CD14-positive monocyte (primary cell): ENCODE measurements around the gene KLHL10. TPM values are rescaled to one million over a fixed set of nuclear protein-coding genes. Genes with fewer than 3 reads are reported as not detected.
"Not testable (repeated sequence)": the region's sequence is repeated elsewhere in the genome, so short reads cannot be mapped to it uniquely, and the experiment has no call there.

Experiments used
- DNase-seq, 3 donors: peaks; one replicate each; pipeline ENCODE4 v3.0.0-alpha.2; 2011 to 2022
- H2AFZ ChIP-seq: 2 replicates; pipeline ENCODE4 v1.6.0; 2012; ENCODE audit warnings: mild to moderate bottlenecking, low read depth, low read length, inconsistent platforms; ENCODE audit not compliant: insufficient read depth, poor library complexity, severe bottlenecking
- H3K27ac ChIP-seq, 2 donors: 1 replicate in 1 of 2; 2 replicates in 1 of 2; pipeline ENCODE4 v1.5.1; 2012 to 2013; ENCODE audit warnings: low read length in 2 of 2, control low read depth in 1 of 2, inconsistent platforms in 1 of 2, low read depth in 1 of 2, mild to moderate bottlenecking in 1 of 2
- H3K27me3 ChIP-seq, 2 donors: one replicate each; pipeline versions ENCODE4 v1.6.0 to v1.6.1; 2011 to 2013; ENCODE audit warnings: low read length in 2 of 2; ENCODE audit not compliant: control insufficient read depth in 2 of 2, insufficient read depth in 2 of 2
- H3K36me3 ChIP-seq, 2 donors: replicated peaks in 1 of 2; 1 replicate in 1 of 2; 2 replicates in 1 of 2; pipeline versions ENCODE4 v1.5.1 to v1.6.1; 2012 to 2013; ENCODE audit warnings: low read length in 2 of 2, control low read depth in 1 of 2, inconsistent platforms in 1 of 2, mild to moderate bottlenecking in 1 of 2; ENCODE audit not compliant: insufficient read depth in 2 of 2, control insufficient read depth in 1 of 2
- H3K4me1 ChIP-seq, 2 donors: 1 replicate in 1 of 2; 2 replicates in 1 of 2; pipeline versions ENCODE4 v1.5.1 to v1.6.1; 2012 to 2013; ENCODE audit warnings: low read length in 2 of 2, control low read depth in 1 of 2, inconsistent platforms in 1 of 2, mild to moderate bottlenecking in 1 of 2, moderate library complexity in 1 of 2; ENCODE audit not compliant: insufficient read depth in 2 of 2, control insufficient read depth in 1 of 2
- H3K4me2 ChIP-seq: replicated peaks from 2 replicates; pipeline ENCODE3; 2012; ENCODE audit warnings: low read length, moderate library complexity, mild to moderate bottlenecking; ENCODE audit not compliant: poor library complexity, severe bottlenecking; ENCODE audit errors: extremely low read depth
- H3K4me3 ChIP-seq, 3 experiments: fragments of 200-600 bp in 1 of 3; sonication (generic) in 1 of 3; replicated peaks in 1 of 3; 1 replicate in 2 of 3; 2 replicates in 1 of 3; pipeline ENCODE4 v1.5.1; 2011 to 2013; ENCODE audit warnings: low read length in 3 of 3, mild to moderate bottlenecking in 3 of 3, control low read depth in 2 of 3, low read depth in 2 of 3, inconsistent platforms in 1 of 3, moderate library complexity in 1 of 3
- H3K79me2 ChIP-seq: 2 replicates; pipeline ENCODE4 v1.6.0; 2012; ENCODE audit warnings: mild to moderate bottlenecking, control low read depth, inconsistent platforms, low read length, moderate library complexity; ENCODE audit not compliant: insufficient read depth
- H3K9ac ChIP-seq: 2 replicates; pipeline ENCODE4 v1.6.0; 2017; ENCODE audit warnings: low read length, mild to moderate bottlenecking; ENCODE audit not compliant: insufficient read depth, poor library complexity, severe bottlenecking
- H3K9me3 ChIP-seq, 2 donors: replicated peaks in 1 of 2; 1 replicate in 1 of 2; 2 replicates in 1 of 2; pipeline versions ENCODE4 v1.5.1 to v1.6.1; 2012 to 2013; ENCODE audit warnings: low read length in 2 of 2, control low read depth in 1 of 2; ENCODE audit not compliant: control insufficient read depth in 1 of 2, insufficient read depth in 1 of 2
- H4K20me1 ChIP-seq: 2 replicates; pipeline ENCODE4 v1.6.0; 2012; ENCODE audit warnings: mild to moderate bottlenecking, low read length, control low read depth, moderate library complexity; ENCODE audit not compliant: insufficient read depth
- H3K27ac Mint-ChIP-seq, 7 donors: one replicate each; pipeline ENCODE4 v1.8.0; 2020; ENCODE audit warnings: mild to moderate bottlenecking in 7 of 7, mixed read lengths in 7 of 7, moderate library complexity in 6 of 7, inconsistent platforms in 2 of 7
- H3K27me3 Mint-ChIP-seq, 3 donors: one replicate each; pipeline ENCODE4 v1.8.0; 2021 to 2022; ENCODE audit warnings: low read depth in 3 of 3, mild to moderate bottlenecking in 3 of 3, mixed read lengths in 3 of 3, moderate library complexity in 3 of 3, inconsistent platforms in 1 of 3
- H3K36me3 Mint-ChIP-seq, 2 donors: one replicate each; pipeline ENCODE4 v1.8.0; 2020; ENCODE audit warnings: mixed read lengths in 2 of 2, inconsistent platforms in 1 of 2, mild to moderate bottlenecking in 1 of 2
- H3K4me1 Mint-ChIP-seq: one replicate; pipeline ENCODE4 v1.8.0; 2020; ENCODE audit warnings: mild to moderate bottlenecking, mixed read lengths
- H3K4me3 Mint-ChIP-seq, 2 donors: one replicate each; pipeline ENCODE4 v1.8.0; 2020; ENCODE audit warnings: mild to moderate bottlenecking in 2 of 2, mixed read lengths in 2 of 2, moderate library complexity in 1 of 2
- H3K9me3 Mint-ChIP-seq, 7 donors: one replicate each; pipeline ENCODE4 v1.8.0; 2020 to 2022; ENCODE audit warnings: mixed read lengths in 7 of 7, mild to moderate bottlenecking in 6 of 7, moderate library complexity in 6 of 7, inconsistent platforms in 2 of 7
- WGBS: methylation state at CpG from one replicate; pipeline ENCODE4 v1.1.5; 2013; ENCODE audit warnings: missing lambda C conversion rate; ENCODE audit not compliant: insufficient coverage; 5-methylcytosine and 5-hydroxymethylcytosine counted together
- intact Hi-C, 2 donors: fragments of 100-400 bp; cut with micrococcal nuclease; formaldehyde crosslinking; loops; one replicate each; pipeline versions ENCODE4 v1.15.0 to v1.15.1; 2023
- polyA plus RNA-seq, 3 donors: library from polyadenylated mRNA; depleted of rRNA in 1 of 3; unstranded in 2 of 3; stranded (reverse) in 1 of 3; fragments of 300-500 nt in 2 of 3; fragments of >200 nt in 1 of 3; fragmentation: Illumina TruSeq in 2 of 3; gene quantifications; 1 replicate in 2 of 3; 2 replicates in 1 of 3; pipeline ENCODE4 v1.2.3, GENCODE V29; 2012 to 2021
- TF ChIP-seq, protein P1 (sequence below): fragments of 200-600 bp; IDR thresholded peaks from one replicate; pipeline ENCODE4 v1.8.0; 2022; ENCODE audit warnings: antibody characterized with exemption, mild to moderate bottlenecking

Gene KLHL10
- polyA plus RNA-seq, 3 donors, result 0.15 TPM; not detected in 2

GRCh38 chr17:41836550-41837196 lies 952 bp upstream of the KLHL10 start:
- H3K4me2 ChIP-seq, result peak overlapping the region; percentile 99

DNA sequence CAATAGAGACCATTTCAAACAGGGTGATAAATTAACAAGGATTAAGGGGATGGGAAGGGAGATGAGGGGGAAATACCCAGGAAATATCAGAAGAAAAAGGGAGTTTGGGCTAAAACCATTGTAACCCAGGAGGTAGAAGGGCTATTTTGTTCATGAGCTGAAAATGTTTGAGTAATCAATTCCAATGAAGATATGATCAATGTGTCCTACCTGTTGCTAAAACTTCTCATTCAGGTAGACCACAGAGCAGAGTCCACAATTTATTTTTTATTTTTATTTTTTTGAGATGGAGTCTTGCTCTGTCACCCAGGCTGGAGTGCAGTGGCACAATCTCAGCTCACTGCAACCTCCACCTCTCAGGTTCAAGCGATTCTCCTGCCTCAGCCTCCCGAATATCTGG lies 1.8 kb downstream of the KLHL10 start:
- H3K9ac ChIP-seq, H3K27ac ChIP-seq, H3K4me2 ChIP-seq, DNase-seq, H4K20me1 ChIP-seq, H3K27me3 ChIP-seq, intact Hi-C loops, H3K36me3 Mint-ChIP-seq, H3K4me3 ChIP-seq, H2AFZ ChIP-seq, H3K36me3 ChIP-seq, H3K9me3 ChIP-seq, H3K27ac Mint-ChIP-seq, H3K4me3 Mint-ChIP-seq, H3K79me2 ChIP-seq, H3K9me3 Mint-ChIP-seq: not testable (repeated sequence)
- H3K4me1 ChIP-seq, result peaks cover 11 to 16% of the 10 kb centered on the region in 2 donors
- Mint-ChIP-seq H3K27me3 (peaks cover 22 to 34% (median 25%) of the 10 kb centered on the region in 3 donors), H3K4me1 (peaks cover 12% of the 10 kb centered on the region)
- WGBS, result no CpG with 5 or more reads among the region's 2 CpGs

More at GRCh38 chr17:41836550-41837196, 952 bp upstream of the KLHL10 start:
- no peaks in the 10 kb centered on the region for H3K9me3 ChIP-seq
- H3K79me2 ChIP-seq, result no peaks in the 10 kb centered on the region
- H3K27me3 ChIP-seq, result peaks cover 2 to 8% of the 10 kb centered on the region in 2 donors
- peaks cover 0 to 3% (median 0%) of the 10 kb centered on the region in 7 donors for H3K9me3 Mint-ChIP-seq
- H2AFZ ChIP-seq, result peak overlapping the region; percentile 98
- peaks cover 11 to 16% of the 10 kb centered on the region in 2 donors for H3K4me1 ChIP-seq
- intact Hi-C loops, result no loop called here
- peak overlapping the region; percentile 79 to 80 for H3K4me3 Mint-ChIP-seq
- H3K27ac Mint-ChIP-seq, result no peak overlapping the region
- H3K4me3 ChIP-seq, result peak overlapping the region in 1 of 3 experiments; percentile 86
- H3K9ac ChIP-seq, result no peak overlapping the region
- no peaks in the 10 kb centered on the region for H3K36me3 ChIP-seq
- H3K27ac ChIP-seq, result no peak overlapping the region
- H3K4me1 Mint-ChIP-seq, result peaks cover 12% of the 10 kb centered on the region
- peaks cover 22 to 34% (median 25%) of the 10 kb centered on the region in 3 donors for H3K27me3 Mint-ChIP-seq
- 46% methylated on average over 14 of the region's 21 CpGs for WGBS
- H4K20me1 ChIP-seq, result no peaks in the 10 kb centered on the region
- no peak for DNase-seq
- no peaks in the 10 kb centered on the region for H3K36me3 Mint-ChIP-seq
- TF ChIP-seq, protein P1, sequence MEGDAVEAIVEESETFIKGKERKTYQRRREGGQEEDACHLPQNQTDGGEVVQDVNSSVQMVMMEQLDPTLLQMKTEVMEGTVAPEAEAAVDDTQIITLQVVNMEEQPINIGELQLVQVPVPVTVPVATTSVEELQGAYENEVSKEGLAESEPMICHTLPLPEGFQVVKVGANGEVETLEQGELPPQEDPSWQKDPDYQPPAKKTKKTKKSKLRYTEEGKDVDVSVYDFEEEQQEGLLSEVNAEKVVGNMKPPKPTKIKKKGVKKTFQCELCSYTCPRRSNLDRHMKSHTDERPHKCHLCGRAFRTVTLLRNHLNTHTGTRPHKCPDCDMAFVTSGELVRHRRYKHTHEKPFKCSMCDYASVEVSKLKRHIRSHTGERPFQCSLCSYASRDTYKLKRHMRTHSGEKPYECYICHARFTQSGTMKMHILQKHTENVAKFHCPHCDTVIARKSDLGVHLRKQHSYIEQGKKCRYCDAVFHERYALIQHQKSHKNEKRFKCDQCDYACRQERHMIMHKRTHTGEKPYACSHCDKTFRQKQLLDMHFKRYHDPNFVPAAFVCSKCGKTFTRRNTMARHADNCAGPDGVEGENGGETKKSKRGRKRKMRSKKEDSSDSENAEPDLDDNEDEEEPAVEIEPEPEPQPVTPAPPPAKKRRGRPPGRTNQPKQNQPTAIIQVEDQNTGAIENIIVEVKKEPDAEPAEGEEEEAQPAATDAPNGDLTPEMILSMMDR, result no peak

DNA sequence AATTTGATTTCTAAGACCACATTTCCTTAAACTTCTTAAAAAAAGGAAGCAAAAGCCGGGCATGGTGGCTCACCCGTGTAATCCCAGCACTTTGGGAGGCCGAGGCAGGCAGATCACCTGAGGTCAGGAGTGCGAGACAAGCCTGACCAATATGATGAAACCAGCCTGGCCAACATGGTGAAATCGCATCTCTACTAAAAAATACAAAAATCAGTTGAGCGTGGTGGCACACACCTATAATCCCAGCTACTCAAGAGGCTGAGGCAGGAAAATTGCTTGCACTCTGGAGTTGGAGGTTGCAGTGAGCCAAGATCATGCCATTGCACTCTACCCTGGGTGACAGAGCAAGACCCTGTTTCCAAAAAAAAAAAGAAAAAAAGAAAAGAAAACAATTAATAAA lies 3.2 kb downstream of the KLHL10 start:
- H3K27ac Mint-ChIP-seq, H3K36me3 Mint-ChIP-seq, H3K9me3 Mint-ChIP-seq, H2AFZ ChIP-seq, DNase-seq, H3K9me3 ChIP-seq, H3K27me3 ChIP-seq, H4K20me1 ChIP-seq, intact Hi-C loops, H3K9ac ChIP-seq, H3K27ac ChIP-seq, H3K36me3 ChIP-seq, H3K4me3 ChIP-seq, H3K4me2 ChIP-seq, H3K4me1 ChIP-seq, H3K4me1 Mint-ChIP-seq, H3K4me3 Mint-ChIP-seq, H3K79me2 ChIP-seq: not testable (repeated sequence)
- H3K27me3 Mint-ChIP-seq, result peaks cover 18 to 25% (median 21%) of the 10 kb centered on the region in 3 donors
- WGBS, result 35% methylated on average over 4 of the region's 6 CpGs
